ENCODE measurements around the gene SNTG2.

DNA sequence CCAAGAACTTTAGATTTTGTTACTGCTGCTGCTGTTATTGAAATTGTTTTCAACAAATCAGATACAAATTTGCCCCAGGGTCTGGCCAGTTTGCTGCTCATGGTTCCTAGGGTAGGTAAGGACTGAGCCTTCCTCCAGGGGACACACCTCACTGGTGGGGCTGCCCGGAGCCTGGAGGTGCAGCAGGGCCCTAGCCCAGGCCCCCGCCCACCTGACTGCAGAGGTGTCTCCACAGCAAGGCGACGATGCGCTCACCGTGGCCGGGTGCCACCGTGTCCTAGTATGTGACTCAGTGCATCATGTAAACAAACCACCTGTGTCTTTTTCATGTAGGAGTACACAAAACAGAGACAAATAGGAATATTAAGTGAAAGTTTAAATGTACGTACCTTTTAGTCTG, 309.1 kb downstream of the SNTG2 start:
- TF ChIP-seq, protein P1, sequence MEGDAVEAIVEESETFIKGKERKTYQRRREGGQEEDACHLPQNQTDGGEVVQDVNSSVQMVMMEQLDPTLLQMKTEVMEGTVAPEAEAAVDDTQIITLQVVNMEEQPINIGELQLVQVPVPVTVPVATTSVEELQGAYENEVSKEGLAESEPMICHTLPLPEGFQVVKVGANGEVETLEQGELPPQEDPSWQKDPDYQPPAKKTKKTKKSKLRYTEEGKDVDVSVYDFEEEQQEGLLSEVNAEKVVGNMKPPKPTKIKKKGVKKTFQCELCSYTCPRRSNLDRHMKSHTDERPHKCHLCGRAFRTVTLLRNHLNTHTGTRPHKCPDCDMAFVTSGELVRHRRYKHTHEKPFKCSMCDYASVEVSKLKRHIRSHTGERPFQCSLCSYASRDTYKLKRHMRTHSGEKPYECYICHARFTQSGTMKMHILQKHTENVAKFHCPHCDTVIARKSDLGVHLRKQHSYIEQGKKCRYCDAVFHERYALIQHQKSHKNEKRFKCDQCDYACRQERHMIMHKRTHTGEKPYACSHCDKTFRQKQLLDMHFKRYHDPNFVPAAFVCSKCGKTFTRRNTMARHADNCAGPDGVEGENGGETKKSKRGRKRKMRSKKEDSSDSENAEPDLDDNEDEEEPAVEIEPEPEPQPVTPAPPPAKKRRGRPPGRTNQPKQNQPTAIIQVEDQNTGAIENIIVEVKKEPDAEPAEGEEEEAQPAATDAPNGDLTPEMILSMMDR (IDR thresholded peaks at IDR 0.05; ENCODE audit: insufficient read depth, low read depth, low read length), result no peak
- TF ChIP-seq EZH2 (IDR thresholded peaks at IDR 0.05; ENCODE audit: insufficient read depth, low read length), result no peak
